GM19372 (cell line): ENCODE results near the gene ADSL.
"Not testable (repeated sequence)": the region's sequence is repeated elsewhere in the genome, so short reads cannot be mapped to it uniquely, and the experiment has no call there.

Experiments used
- ATAC-seq: cut with Tn5 transposase; IDR thresholded peaks from one replicate; pipeline ENCODE4 v1.9.1; 2021; ENCODE audit warnings: mild to moderate bottlenecking, low read depth, moderate library complexity; ENCODE audit not compliant: unreplicated experiment

ADSL gene

DNA sequence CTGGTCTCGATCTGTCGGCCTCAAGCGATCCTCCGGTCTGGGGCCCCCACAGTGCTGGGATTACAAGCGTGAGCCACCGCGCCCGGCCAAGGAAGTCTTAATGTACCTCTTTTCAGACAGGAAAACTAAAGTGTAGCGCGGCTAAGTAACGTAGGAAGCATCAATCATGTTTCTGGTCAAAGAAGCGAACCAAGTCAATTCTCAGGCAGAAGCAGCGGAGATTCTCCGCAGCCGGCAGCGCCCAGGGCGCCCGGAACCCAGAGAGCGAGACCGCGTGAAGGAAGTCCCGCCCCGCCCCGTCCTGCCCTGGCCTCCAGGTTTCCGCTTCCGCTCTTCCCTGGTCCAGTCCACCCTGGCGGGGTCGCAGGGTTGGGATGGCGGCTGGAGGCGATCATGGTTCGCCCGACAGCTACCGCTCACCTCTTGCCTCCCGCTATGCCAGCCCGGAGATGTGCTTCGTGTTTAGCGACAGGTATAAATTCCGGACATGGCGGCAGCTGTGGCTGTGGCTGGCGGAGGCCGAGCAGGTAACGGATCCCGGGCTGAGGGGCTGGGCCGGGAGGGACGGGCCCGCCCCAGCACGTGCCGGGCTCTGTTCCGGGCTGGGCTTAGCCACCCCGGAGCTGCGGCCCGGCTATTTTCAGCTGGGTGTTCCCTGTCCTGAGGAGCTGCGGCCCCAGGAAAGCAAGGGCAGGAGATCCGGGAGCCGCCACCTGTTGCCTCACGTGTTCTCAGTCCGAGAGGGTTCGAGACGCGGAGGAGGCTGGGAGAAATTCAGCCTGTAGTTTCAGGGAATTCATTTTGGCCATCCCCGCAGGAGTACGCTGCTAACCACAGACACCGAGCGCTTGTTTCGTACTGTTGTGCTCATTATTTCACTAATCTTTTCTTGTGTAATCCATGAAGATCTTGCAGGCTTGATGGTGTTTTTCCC is at the start of gene ADSL:
ADSL (plus strand) TSS at position 316 of the 934 bp plus-strand sequence; CDS start at position 375, 59 bp downstream.
- ATAC-seq = peak; percentile 81

GRCh38 chr22:40300316-40300715 is 46.0 kb upstream of the ADSL start:
- no peak for ATAC-seq

GRCh38 chr22:40300884-40301672 is 45.2 kb upstream of the ADSL start:
- ATAC-seq = no peak

DNA sequence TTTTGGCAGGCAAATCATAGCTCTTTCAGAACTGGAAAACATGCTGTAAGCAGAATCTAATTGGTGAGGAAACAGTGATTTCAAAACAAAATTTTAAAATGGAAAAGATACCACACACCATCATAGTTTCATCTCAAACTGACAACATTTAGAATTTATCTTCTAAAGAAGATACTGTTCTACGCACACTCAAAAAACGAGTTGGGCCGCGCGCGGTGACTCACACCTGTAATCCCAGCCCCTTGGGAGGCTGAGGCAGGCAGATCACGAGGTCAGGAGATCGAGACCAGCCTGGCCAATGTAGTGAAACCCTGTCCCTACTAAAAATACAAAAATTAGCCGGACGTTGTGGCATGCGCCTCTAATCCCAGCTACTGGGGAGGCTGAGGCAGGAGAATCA is 44.2 kb upstream of the ADSL start:
- no peak for ATAC-seq

DNA sequence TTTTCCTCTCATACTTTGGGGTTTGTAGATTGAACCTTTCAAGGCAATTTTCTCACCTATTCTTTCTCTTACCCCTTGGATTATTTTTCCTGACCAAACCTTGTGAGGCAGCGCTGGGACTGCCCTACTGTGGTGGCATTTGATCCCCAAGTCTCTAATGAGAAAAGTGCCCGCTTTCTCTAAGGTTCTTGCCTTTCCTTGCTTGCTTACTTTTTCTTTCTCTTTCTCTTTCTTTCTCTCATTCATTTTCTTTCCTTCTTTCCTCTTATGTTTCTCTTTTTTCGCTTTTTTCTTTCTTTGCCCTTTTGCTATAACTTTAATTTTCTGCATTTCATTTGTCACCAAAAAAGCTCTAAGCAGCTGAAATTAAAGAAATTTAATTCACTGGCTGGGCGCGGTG is 40.7 kb upstream of the ADSL start:
- no peak for ATAC-seq

- no peak for ATAC-seq
Measured at GRCh38 chr22:40308999-40309573, 37.2 kb upstream of the ADSL start.

DNA sequence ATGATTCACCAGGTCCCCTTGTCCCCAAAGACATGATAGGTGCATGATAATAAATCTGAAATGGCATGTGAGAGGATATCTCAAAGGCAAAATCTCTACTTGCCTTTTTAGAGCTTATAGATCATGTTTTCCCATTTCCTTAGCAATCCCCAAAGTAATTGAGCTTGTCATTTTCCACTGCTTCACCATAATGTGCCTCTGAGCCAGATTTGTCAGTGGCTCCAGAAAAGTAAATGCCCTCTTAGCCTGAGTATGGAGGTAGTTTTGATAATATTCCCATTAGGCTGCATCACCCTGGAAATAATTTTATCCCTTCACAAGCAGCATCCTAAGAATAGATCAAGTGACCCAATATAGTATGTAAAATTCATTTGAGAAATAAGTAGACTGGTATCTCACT is 36.7 kb upstream of the ADSL start:
- ATAC-seq = no peak

GRCh38 chr22:40310081-40310767 is 36.1 kb upstream of the ADSL start:
- ATAC-seq = no peak

DNA sequence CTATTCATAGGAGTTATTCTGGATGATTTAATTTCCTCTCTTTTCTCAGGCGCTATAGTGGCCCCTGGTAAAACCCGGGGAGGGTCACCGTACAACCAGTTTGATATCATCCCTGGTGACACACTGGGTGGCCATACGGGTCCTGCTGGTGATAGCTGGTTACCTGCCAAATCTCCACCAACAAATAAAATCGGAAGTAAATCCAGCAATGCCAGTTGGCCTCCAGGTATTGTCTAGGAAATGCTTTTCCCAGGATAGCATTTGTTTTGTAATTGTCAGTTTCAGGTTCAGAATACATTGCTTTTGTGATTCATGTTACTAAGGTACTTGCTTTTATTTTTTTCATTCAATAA is 35.6 kb upstream of the ADSL start:
- ATAC-seq = no peak

GRCh38 chr22:40311646-40312045 is 34.7 kb upstream of the ADSL start:
- ATAC-seq = not testable (repeated sequence)

DNA sequence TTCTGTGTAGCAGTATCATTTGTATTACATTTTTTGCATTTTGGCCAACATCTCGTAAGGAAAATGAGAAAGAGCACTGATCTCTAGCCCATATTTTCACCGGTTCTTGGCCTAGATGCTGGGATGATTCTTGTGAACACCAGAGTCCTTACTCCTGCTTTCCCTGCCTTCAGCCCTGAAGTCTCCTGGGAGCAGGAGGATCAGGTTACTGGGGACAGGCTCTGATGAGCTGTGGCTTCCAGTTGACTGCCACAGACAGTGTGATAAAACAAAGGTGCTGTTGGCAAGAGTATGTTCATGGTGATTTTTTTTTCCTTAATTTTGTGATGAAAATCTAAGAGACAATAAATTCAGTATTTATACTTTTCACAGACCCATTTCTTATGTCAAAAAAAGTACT is 34.2 kb upstream of the ADSL start:
- ATAC-seq = no peak

DNA sequence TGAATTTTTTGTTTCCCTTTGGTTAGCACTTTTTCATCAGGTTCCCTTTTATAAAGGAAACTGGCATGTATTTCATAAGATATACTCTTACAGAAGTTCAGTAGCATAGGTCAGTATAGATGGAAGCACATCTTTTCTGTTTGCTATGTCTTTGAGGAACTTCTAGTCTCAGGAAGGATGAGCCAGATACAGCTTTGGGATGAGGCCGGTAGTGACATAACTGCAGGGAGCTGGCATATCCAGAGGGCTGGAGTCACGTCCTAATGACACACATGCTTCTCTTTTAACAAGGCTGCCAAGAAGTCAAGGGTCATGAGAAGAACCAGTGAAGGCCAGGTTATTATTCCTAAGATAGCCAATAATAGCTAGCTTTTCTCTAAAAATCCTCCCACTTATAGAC is 33.3 kb upstream of the ADSL start:
- no peak for ATAC-seq

DNA sequence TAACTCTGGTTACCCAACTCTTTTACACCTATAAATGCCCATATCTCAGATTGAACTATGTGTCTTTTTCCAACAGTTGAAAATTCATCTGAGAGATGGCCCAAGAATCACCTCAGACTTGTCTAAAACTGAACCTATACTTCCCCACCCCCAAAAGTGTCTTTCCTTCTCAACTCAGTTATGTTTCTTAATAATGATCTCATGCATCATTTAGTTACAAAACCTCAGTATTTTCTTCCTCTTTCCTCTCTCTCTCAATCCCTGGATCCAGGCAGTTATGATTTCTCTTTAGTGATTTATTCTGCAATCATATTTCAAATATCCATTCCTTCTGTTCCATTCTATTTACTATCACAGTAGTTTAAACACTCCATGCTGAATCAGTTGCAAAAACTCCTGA is 32.3 kb upstream of the ADSL start:
- ATAC-seq = no peak

GRCh38 chr22:40320687-40321086 is 25.6 kb upstream of the ADSL start:
- no peak for ATAC-seq

DNA sequence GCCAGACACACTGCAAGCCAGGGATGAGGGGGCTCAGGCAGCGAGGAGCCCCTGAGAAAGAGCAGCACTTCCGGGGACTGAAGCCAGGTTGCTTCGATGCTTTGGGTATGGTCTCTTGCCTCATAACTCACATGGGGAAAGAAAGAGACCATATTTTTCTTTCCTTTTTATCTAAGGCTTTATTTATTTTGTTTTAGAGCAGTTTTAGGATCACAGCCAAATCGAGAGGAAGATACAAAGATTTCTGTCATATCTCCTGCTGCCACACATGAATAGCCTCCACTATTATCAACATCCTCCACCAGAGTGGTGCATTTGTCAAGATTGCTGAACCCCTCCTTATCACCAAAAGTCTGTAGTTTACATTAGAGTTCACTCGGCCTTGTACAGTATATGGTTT is 24.3 kb upstream of the ADSL start:
- ATAC-seq = no peak

GRCh38 chr22:40322818-40323447 is 23.4 kb upstream of the ADSL start:
- ATAC-seq = no peak

DNA sequence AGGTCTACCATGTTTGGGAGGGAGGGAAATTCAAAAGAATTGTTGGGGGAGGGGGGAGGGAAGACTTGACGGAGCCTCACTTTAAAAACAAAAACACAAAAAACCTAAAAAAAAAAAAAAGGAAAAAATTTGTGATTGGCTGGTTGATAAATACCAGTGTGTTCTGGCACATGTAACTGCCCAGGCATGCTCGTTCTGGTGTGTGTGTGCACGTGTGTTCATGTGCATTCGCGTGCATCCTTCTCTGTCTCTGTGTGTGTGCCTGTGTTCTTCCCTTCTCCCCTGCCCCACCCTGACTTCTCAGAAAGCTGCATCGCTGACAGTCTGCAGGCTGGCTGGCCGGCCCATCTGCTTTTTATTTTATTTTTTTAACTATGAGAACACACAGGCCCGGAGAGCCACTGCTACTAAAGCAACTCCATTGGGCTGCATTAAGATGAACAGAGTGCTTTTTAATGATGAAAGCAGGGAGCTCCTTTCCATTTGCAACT is 22.6 kb upstream of the ADSL start:
- no peak for ATAC-seq

GRCh38 chr22:40324468-40325305 is 21.6 kb upstream of the ADSL start:
- ATAC-seq = no peak

DNA sequence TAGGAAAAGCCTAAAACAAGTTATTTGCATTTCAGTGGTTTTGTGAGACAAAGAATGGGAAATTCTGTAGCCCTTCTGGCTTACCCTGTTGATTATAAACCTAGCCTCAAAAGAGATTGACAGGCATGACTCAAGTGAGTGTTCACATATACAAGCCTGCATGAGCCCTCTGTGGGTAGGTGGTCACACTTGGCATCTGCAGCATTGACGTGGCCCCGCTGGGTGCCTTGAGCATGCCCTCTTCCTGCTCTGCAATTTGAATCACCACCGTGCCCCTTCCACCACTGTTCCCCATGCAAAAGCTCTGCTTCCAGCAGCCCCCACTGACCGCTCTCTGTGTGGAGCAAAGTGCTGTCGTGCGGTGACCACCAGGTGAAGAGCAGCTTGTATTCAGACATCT is 21.0 kb upstream of the ADSL start:
- ATAC-seq = no peak
